Measurements from ENCODE around the gene RXRA.

Gene RXRA

GRCh38 chr9:134477342-134477925 is 151.2 kb downstream of the RXRA start:
- FAIRE-seq, result no peak

- no peak for FAIRE-seq
Observed at GRCh38 chr9:134477927-134478326, 151.7 kb downstream of the RXRA start.

- FAIRE-seq, result no peak
Observed at GRCh38 chr9:134481762-134482161, 155.5 kb downstream of the RXRA start.

GRCh38 chr9:134482226-134482625 is 156.0 kb downstream of the RXRA start:
- FAIRE-seq, result no peak

GRCh38 chr9:134483361-134484184 is 157.3 kb downstream of the RXRA start:
- no peak for FAIRE-seq

GRCh38 chr9:134484479-134484878 is 158.2 kb downstream of the RXRA start:
- FAIRE-seq, result no peak

GRCh38 chr9:134485653-134486052 is 159.4 kb downstream of the RXRA start:
- FAIRE-seq, result no peak

GRCh38 chr9:134486143-134486591 is 159.9 kb downstream of the RXRA start:
- FAIRE-seq, result no peak

GRCh38 chr9:134486596-134486995 is 160.3 kb downstream of the RXRA start:
- no peak for FAIRE-seq

All from endometrium (tissue), 2 donors.